ENCODE results near the gene CCN5.
"Not testable (repeated sequence)": the region's sequence is repeated elsewhere in the genome, so short reads cannot be mapped to it uniquely, and the experiment has no call there.

The CCN5 gene

GRCh38 chr20:44750081-44750805 is 35.1 kb downstream of the CCN5 start:
- H3K36me3 ChIP-seq (ENCODE audit: control insufficient read depth, insufficient read depth, low read length) = no peaks in the 10 kb centered on the region
- no peak overlapping the region for H3K4me3 ChIP-seq (ENCODE audit: low read depth, low read length)
- H3K27ac ChIP-seq (ENCODE audit: low read depth, low read length) = no peak overlapping the region
- no peak overlapping the region for H3K9ac ChIP-seq (ENCODE audit: low read depth, low read length)
- H3K4me1 ChIP-seq (ENCODE audit: control insufficient read depth, insufficient read depth, low read length) = peaks cover 12% of the 10 kb centered on the region
- no peaks in the 10 kb centered on the region for H3K9me3 ChIP-seq (ENCODE audit: control insufficient read depth, insufficient read depth, low read length)
- peaks cover 19% of the 10 kb centered on the region for H3K27me3 ChIP-seq (ENCODE audit: control insufficient read depth, insufficient read depth, low read length)

GRCh38 chr20:44752099-44752931 is 37.1 kb downstream of the CCN5 start:
- H3K9ac ChIP-seq (ENCODE audit: low read depth, low read length) = no peak overlapping the region
- H3K27me3 ChIP-seq (ENCODE audit: control insufficient read depth, insufficient read depth, low read length) = peaks cover under 1% of the 10 kb centered on the region; the same call in 1 of the 2 replicates

GRCh38 chr20:44754554-44754953 is 39.4 kb downstream of the CCN5 start:
- Histone ChIP-seq H3K27me3 (ENCODE audit: control insufficient read depth, insufficient read depth, low read length) (no peaks in the 10 kb centered on the region), H3K4me3 (ENCODE audit: low read depth, low read length) (no peak overlapping the region)

More at GRCh38 chr20:44752099-44752931, 37.1 kb downstream of the CCN5 start:
- H3K4me3 ChIP-seq (ENCODE audit: low read depth, low read length) = no peak overlapping the region
- H3K9me3 ChIP-seq (ENCODE audit: control insufficient read depth, insufficient read depth, low read length) = no peaks in the 10 kb centered on the region
- H3K27ac ChIP-seq (ENCODE audit: low read depth, low read length) = no peak overlapping the region
- peaks cover under 1% of the 10 kb centered on the region; the same call in 1 of the 2 replicates for H3K4me1 ChIP-seq (ENCODE audit: control insufficient read depth, insufficient read depth, low read length)
- H3K36me3 ChIP-seq (ENCODE audit: control insufficient read depth, insufficient read depth, low read length) = peaks cover 9% of the 10 kb centered on the region

GRCh38 chr20:44756011-44756688 is 41.0 kb downstream of the CCN5 start:
- H3K27ac ChIP-seq (ENCODE audit: low read depth, low read length) = no peak overlapping the region
- no peaks in the 10 kb centered on the region for H3K9me3 ChIP-seq (ENCODE audit: control insufficient read depth, insufficient read depth, low read length)
- peaks cover 9% of the 10 kb centered on the region for H3K36me3 ChIP-seq (ENCODE audit: control insufficient read depth, insufficient read depth, low read length)
- no peaks in the 10 kb centered on the region for H3K27me3 ChIP-seq (ENCODE audit: control insufficient read depth, insufficient read depth, low read length)
- H3K4me1 ChIP-seq (ENCODE audit: control insufficient read depth, insufficient read depth, low read length) = no peaks in the 10 kb centered on the region
- no peak overlapping the region for H3K9ac ChIP-seq (ENCODE audit: low read depth, low read length)
- no peak overlapping the region for H3K4me3 ChIP-seq (ENCODE audit: low read depth, low read length)

More at GRCh38 chr20:44754554-44754953, 39.4 kb downstream of the CCN5 start:
- Histone ChIP-seq H3K27ac (ENCODE audit: low read depth, low read length) (no peak overlapping the region), H3K9ac (ENCODE audit: low read depth, low read length) (no peak overlapping the region), H3K9me3 (ENCODE audit: control insufficient read depth, insufficient read depth, low read length) (no peaks in the 10 kb centered on the region), H3K4me1 (ENCODE audit: control insufficient read depth, insufficient read depth, low read length) (no peaks in the 10 kb centered on the region), H3K36me3 (ENCODE audit: control insufficient read depth, insufficient read depth, low read length) (peaks cover 9% of the 10 kb centered on the region)

DNA sequence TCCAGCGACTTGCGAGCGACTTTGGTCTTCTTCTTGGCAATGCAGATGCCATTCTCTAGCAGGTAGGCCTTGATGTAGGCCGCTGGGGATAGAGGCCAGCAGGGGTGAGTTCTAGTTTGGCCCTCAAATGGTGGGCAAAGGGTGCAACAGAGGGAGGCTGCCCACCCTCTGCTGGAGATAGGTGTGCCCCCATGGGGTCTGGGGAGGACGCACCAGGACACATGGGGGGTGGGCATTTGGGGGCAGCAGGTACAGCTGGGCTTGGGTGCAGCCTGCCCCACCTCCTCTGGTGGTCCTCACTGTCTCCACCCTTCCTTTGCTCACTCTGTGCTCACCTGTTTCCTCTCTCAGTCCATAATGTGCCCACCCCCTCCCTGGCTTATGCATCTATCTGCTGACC is 41.8 kb downstream of the CCN5 start:
- H3K4me3 ChIP-seq (ENCODE audit: low read depth, low read length) = no peak overlapping the region
- H3K27me3 ChIP-seq (ENCODE audit: control insufficient read depth, insufficient read depth, low read length) = no peaks in the 10 kb centered on the region
- H3K4me1 ChIP-seq (ENCODE audit: control insufficient read depth, insufficient read depth, low read length) = no peaks in the 10 kb centered on the region
- H3K9me3 ChIP-seq (ENCODE audit: control insufficient read depth, insufficient read depth, low read length) = no peaks in the 10 kb centered on the region
- H3K27ac ChIP-seq (ENCODE audit: low read depth, low read length) = no peak overlapping the region
- no peak overlapping the region for H3K9ac ChIP-seq (ENCODE audit: low read depth, low read length)
- peaks cover 9% of the 10 kb centered on the region for H3K36me3 ChIP-seq (ENCODE audit: control insufficient read depth, insufficient read depth, low read length)

GRCh38 chr20:44758247-44759101 is 43.3 kb downstream of the CCN5 start:
- no peaks in the 10 kb centered on the region for H3K27me3 ChIP-seq (ENCODE audit: control insufficient read depth, insufficient read depth, low read length)
- no peak overlapping the region for H3K4me3 ChIP-seq (ENCODE audit: low read depth, low read length)
- no peak overlapping the region for H3K9ac ChIP-seq (ENCODE audit: low read depth, low read length)
- no peaks in the 10 kb centered on the region for H3K9me3 ChIP-seq (ENCODE audit: control insufficient read depth, insufficient read depth, low read length)
- H3K27ac ChIP-seq (ENCODE audit: low read depth, low read length) = no peak overlapping the region
- no peaks in the 10 kb centered on the region for H3K4me1 ChIP-seq (ENCODE audit: control insufficient read depth, insufficient read depth, low read length)
- peaks cover 9% of the 10 kb centered on the region for H3K36me3 ChIP-seq (ENCODE audit: control insufficient read depth, insufficient read depth, low read length)

DNA sequence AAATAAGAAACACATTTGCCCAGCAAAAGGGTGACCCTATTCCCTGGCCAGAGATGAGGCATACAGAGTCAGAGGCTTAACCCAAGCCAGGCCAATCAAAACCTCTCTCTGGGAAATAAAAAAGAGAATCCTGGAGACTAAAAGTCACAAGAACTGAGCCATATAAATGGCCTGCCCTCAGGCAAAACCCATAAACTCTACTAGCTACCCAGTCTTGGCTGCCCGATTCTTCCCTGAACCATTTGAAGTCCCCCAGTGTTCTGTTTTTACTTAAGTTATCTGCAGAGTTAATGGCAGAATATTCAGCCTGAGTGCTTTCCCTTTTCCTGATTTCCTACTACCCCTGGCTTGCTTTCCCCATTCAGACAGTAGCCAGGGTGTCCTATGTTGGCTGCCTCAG is 44.4 kb downstream of the CCN5 start:
- Histone ChIP-seq H3K9ac (ENCODE audit: low read depth, low read length) (no peak overlapping the region), H3K27me3 (ENCODE audit: control insufficient read depth, insufficient read depth, low read length) (no peaks in the 10 kb centered on the region), H3K27ac (ENCODE audit: low read depth, low read length) (no peak overlapping the region), H3K9me3 (ENCODE audit: control insufficient read depth, insufficient read depth, low read length) (no peaks in the 10 kb centered on the region), H3K4me3 (ENCODE audit: low read depth, low read length) (no peak overlapping the region), H3K4me1 (ENCODE audit: control insufficient read depth, insufficient read depth, low read length) (no peaks in the 10 kb centered on the region), H3K36me3 (ENCODE audit: control insufficient read depth, insufficient read depth, low read length) (peaks cover 9% of the 10 kb centered on the region)

DNA sequence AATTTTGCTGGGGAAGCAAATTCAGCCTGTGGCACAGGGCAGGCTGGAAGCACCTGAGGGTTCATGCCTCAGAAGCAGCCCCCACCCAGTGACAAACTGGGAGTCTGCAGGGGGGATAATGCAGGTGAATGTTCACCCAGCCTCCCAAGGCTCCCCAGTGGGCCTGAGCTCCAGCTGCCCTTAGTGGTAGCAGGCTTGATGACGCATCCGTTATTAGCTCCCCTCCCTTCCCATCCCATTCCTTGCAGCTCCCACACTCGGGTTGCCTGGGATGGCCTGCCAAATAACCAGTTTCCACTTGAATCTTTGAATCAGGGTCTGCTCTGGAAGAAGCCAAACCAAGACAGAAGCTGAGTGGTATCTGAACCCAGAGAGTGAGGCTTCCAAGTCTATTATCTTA is 46.3 kb downstream of the CCN5 start:
- no peaks in the 10 kb centered on the region for H3K27me3 ChIP-seq (ENCODE audit: control insufficient read depth, insufficient read depth, low read length)
- H3K27ac ChIP-seq (ENCODE audit: low read depth, low read length) = no peak overlapping the region
- H3K4me3 ChIP-seq (ENCODE audit: low read depth, low read length) = no peak overlapping the region
- H3K36me3 ChIP-seq (ENCODE audit: control insufficient read depth, insufficient read depth, low read length) = peaks cover 6% of the 10 kb centered on the region
- no peak overlapping the region for H3K9ac ChIP-seq (ENCODE audit: low read depth, low read length)
- no peaks in the 10 kb centered on the region for H3K9me3 ChIP-seq (ENCODE audit: control insufficient read depth, insufficient read depth, low read length)
- H3K4me1 ChIP-seq (ENCODE audit: control insufficient read depth, insufficient read depth, low read length) = no peaks in the 10 kb centered on the region; the same call in 1 of the 2 replicates

DNA sequence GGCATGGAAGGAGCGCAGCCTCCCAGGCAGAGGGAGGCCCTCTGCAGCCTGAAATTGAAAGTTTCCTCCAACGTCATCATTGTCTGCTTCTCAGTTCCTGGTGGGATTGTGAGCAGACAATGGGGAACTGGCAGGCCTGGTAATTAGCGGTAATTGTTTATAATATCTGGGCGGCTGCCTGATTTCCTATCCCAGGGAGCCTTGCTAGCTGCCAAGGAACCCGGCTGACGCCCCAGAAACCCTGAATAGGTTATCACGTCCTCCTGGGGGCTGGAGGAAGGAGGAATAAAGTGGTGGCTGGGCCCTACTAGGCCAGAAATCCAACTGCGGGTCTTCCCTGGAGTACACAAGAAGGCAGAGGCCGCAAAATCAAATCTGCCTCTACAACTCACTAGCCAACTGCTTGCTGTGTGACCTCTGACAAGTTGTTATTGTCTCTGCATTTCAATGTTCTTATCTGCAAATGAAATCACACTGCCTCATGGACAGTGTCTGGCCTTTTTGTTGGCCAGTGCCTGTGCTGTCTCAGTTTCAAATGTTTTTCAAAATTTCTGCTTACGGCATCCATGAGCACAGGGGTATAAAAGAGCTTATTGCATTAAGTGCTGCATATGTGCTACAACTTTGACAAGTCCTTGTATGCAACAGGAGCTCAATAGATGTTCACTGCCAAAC is 47.4 kb downstream of the CCN5 start:
- Histone ChIP-seq H3K9me3 (ENCODE audit: control insufficient read depth, insufficient read depth, low read length) (no peaks in the 10 kb centered on the region), H3K27ac (ENCODE audit: low read depth, low read length) (no peak overlapping the region), H3K36me3 (ENCODE audit: control insufficient read depth, insufficient read depth, low read length) (no peaks in the 10 kb centered on the region), H3K4me1 (ENCODE audit: control insufficient read depth, insufficient read depth, low read length) (no peaks in the 10 kb centered on the region; the same call in 1 of the 2 replicates), H3K27me3 (ENCODE audit: control insufficient read depth, insufficient read depth, low read length) (no peaks in the 10 kb centered on the region), H3K4me3 (ENCODE audit: low read depth, low read length) (no peak overlapping the region), H3K9ac (ENCODE audit: low read depth, low read length) (no peak overlapping the region)

GRCh38 chr20:44763798-44764197 is 48.6 kb downstream of the CCN5 start:
- H3K4me3 ChIP-seq (ENCODE audit: low read depth, low read length); H3K4me1 ChIP-seq (ENCODE audit: control insufficient read depth, insufficient read depth, low read length); H3K9ac ChIP-seq (ENCODE audit: low read depth, low read length); H3K27me3 ChIP-seq (ENCODE audit: control insufficient read depth, insufficient read depth, low read length); H3K36me3 ChIP-seq (ENCODE audit: control insufficient read depth, insufficient read depth, low read length); H3K9me3 ChIP-seq (ENCODE audit: control insufficient read depth, insufficient read depth, low read length); H3K27ac ChIP-seq (ENCODE audit: low read depth, low read length): not testable (repeated sequence)
